Calu3 (cell line): Measurements from ENCODE around the gene SYMPK. TPM values are rescaled to one million over a fixed set of nuclear protein-coding genes. Genes with fewer than 3 reads are reported as not detected.
"Not testable (repeated sequence)": the region's sequence is repeated elsewhere in the genome, so short reads cannot be mapped to it uniquely, and the experiment has no call there.

Source experiments
- BruUV-seq: library from RNA; stranded (reverse); fragments of 400-500 nt; replicated peaks from 2 replicates; lab custom pipeline; 2021; lab: Mats Ljungman, UMichigan
- CTCF ChIA-PET: fragments of 300-600 bp; sonication (Branson Sonifier 250); formaldehyde crosslinking; loops from one replicate; lab custom pipeline; 2022; ENCODE audit warnings: antibody characterized with exemption; lab: Charles Lee
- DNase-seq: peaks from one replicate; pipeline ENCODE4 v3.0.0; 2022
- H3K27ac Mint-ChIP-seq: one replicate; pipeline ENCODE4 v1.8.0; 2022; ENCODE audit warnings: mixed read lengths; ENCODE audit not compliant: unreplicated experiment
- H3K27me3 Mint-ChIP-seq: one replicate; pipeline ENCODE4 v1.8.0; 2022; ENCODE audit warnings: mixed read lengths; ENCODE audit not compliant: unreplicated experiment
- H3K36me3 Mint-ChIP-seq: one replicate; pipeline ENCODE4 v1.8.0; 2022; ENCODE audit warnings: mild to moderate bottlenecking, moderate library complexity, mixed read lengths; ENCODE audit not compliant: insufficient read depth, unreplicated experiment
- H3K4me1 Mint-ChIP-seq: one replicate; pipeline ENCODE4 v1.8.0; 2022; ENCODE audit warnings: mild to moderate bottlenecking, low read depth, mixed read lengths; ENCODE audit not compliant: unreplicated experiment
- H3K4me3 Mint-ChIP-seq: one replicate; pipeline ENCODE4 v1.8.0; 2022; ENCODE audit warnings: mild to moderate bottlenecking, low read depth, moderate library complexity, mixed read lengths; ENCODE audit not compliant: unreplicated experiment
- H3K9me3 Mint-ChIP-seq: one replicate; pipeline ENCODE4 v1.8.0; 2022; ENCODE audit warnings: low read depth, mixed read lengths; ENCODE audit not compliant: unreplicated experiment
- intact Hi-C: fragments of 100-400 bp; cut with micrococcal nuclease; formaldehyde crosslinking; loops from one replicate; pipeline ENCODE4 v1.10.0; 2022; ENCODE audit not compliant: unreplicated experiment
- total RNA-seq: library from RNA; stranded (reverse); gene quantifications from 2 replicates; pipeline ENCODE4 v1.2.3, GENCODE V29; 2022
- TF ChIP-seq, protein P1 (sequence below): fragments of 200-600 bp; IDR thresholded peaks from one replicate; pipeline ENCODE4 v1.8.0; 2022; ENCODE audit warnings: antibody characterized with exemption; ENCODE audit not compliant: unreplicated experiment

Gene SYMPK
- total RNA-seq, 1 experiment from 2014 or later: 130 TPM

DNA sequence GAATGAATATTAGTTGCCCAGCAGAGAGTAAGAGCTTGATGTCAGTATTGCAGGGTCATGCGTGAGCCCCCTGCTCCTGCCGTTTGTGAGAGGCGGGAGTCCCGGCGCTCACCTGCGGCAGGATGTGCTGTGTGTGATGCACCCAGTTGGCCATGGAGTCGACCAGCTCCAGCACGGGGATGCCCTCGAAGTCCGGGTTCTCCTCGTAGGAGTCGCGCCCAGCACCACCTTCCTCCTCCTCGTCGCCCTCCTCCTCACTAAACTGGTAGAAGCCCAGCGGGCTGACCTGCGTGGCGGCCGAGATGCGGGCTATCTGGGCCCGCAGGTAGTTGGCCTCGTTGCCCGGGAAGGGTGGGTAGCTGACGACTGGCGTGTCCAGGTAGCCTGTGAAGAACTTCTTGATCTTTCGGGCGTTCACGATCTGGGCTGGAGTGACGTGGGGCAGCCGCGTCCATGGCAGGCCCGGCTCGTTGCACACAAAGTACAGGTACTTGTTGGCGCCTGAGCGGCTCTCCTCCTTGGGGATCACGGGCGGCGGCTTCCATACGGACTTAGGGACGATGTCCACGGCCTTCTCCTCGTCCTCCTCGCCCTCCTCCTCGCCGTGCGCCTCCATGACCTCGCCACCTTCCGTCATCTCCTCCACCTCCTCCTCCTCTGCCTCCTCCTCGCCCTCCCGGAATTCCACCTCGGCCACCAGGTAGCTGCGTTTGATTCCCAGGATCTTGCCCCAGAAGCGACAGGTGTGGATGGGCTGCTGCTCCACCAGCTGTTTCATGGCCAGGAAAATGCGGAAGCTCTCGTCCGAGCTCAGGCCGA, 58.6 kb downstream of the SYMPK start:
- no peaks in the 10 kb centered on the region for H3K9me3 Mint-ChIP-seq
- no peaks in the 10 kb centered on the region for H3K36me3 Mint-ChIP-seq
- intact Hi-C loops: no loop called here
- BruUV-seq: no TSS peak
- DNase-seq: no peak
- H3K4me1 Mint-ChIP-seq: peaks cover 3% of the 10 kb centered on the region
- no peak overlapping the region for H3K27ac Mint-ChIP-seq
- CTCF ChIA-PET: interaction anchor here (0.9 to 1.6 kb wide), 3 partner anchors 12 to 60 kb away, joined by 3 to 5 read pairs (median 4); partner anchors contain the start of genes DMWD and FOXA3
- peaks cover 16% of the 10 kb centered on the region for H3K27me3 Mint-ChIP-seq
- H3K4me3 Mint-ChIP-seq: no peak overlapping the region
- TF ChIP-seq, protein P1, sequence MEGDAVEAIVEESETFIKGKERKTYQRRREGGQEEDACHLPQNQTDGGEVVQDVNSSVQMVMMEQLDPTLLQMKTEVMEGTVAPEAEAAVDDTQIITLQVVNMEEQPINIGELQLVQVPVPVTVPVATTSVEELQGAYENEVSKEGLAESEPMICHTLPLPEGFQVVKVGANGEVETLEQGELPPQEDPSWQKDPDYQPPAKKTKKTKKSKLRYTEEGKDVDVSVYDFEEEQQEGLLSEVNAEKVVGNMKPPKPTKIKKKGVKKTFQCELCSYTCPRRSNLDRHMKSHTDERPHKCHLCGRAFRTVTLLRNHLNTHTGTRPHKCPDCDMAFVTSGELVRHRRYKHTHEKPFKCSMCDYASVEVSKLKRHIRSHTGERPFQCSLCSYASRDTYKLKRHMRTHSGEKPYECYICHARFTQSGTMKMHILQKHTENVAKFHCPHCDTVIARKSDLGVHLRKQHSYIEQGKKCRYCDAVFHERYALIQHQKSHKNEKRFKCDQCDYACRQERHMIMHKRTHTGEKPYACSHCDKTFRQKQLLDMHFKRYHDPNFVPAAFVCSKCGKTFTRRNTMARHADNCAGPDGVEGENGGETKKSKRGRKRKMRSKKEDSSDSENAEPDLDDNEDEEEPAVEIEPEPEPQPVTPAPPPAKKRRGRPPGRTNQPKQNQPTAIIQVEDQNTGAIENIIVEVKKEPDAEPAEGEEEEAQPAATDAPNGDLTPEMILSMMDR: no peak

DNA sequence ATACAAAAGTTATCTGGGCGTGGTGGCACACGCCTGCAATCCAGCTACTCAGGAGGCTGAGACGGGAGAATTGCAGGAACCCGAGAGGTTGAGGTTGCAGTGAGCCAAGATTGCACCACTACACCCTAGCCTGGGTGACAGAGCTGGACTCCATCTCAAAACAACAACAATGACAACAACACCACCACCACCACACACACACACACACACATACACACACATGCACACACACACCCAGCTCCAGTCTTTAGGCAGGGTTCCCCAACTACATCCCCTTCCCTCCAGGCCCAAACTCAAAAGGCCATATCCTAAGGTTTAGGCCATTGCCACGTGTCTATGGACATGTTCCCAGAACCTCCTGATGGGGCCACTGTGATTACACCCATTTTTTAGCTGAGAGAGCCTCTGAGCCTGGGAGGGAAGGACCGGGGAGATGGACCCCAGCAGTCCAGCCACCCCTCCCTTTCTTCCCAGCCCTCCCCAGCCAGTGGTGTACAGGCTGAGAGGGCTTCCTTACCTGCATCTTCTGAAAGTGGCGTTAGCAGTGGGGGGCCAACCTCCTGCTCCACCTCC, 61.3 kb downstream of the SYMPK start:
- Mint-ChIP-seq H3K9me3 (no peaks in the 10 kb centered on the region), H3K4me3 (no peak overlapping the region), H3K4me1 (peaks cover 8% of the 10 kb centered on the region), H3K36me3 (no peaks in the 10 kb centered on the region), H3K27me3 (peaks cover 16% of the 10 kb centered on the region), H3K27ac (no peak overlapping the region)
- CTCF ChIA-PET: interaction anchor here (0.6 to 1.7 kb wide), 2 partner anchors 15 to 1186 kb away, joined by 4 to 9 read pairs; no protein-coding TSS in a partner anchor
- intact Hi-C loops: no loop called here
- DNase-seq: no peak
- TF ChIP-seq, protein P1: no peak
- BruUV-seq: no TSS peak

GRCh38 chr19:45800070-45800553, 62.8 kb downstream of the SYMPK start:
- CTCF ChIA-PET: interaction anchor here (1.2 to 2.2 kb wide), 4 partner anchors 17 to 108 kb away, joined by 4 to 43 read pairs (median 11); partner anchors contain the start of genes QPCTL, SIX5 and SNRPD2
- BruUV-seq: no TSS peak
- Mint-ChIP-seq H3K36me3 (no peaks in the 10 kb centered on the region), H3K4me3 (no peak overlapping the region), H3K27ac (no peak overlapping the region), H3K4me1 (peaks cover 8% of the 10 kb centered on the region), H3K9me3 (no peaks in the 10 kb centered on the region), H3K27me3 (peaks cover 12% of the 10 kb centered on the region)
- TF ChIP-seq, protein P1: no peak
- no peak for DNase-seq
- intact Hi-C loops: no loop called here

GRCh38 chr19:45799541-45799940, 63.4 kb downstream of the SYMPK start:
- not testable (repeated sequence) for H3K9me3 Mint-ChIP-seq, H3K27ac Mint-ChIP-seq, BruUV-seq, H3K4me1 Mint-ChIP-seq, DNase-seq, H3K4me3 Mint-ChIP-seq, H3K36me3 Mint-ChIP-seq
- intact Hi-C loops: loop anchor here (2.0 kb wide), 1 partner anchor 31 kb away; the partner anchor contains the start of gene SIX5
- CTCF ChIA-PET: interaction anchor here (0.6 to 2.2 kb wide), 9 partner anchors 17 to 455 kb away, joined by 3 to 43 read pairs (median 3); partner anchors contain the start of genes DMPK, QPCTL, SIX5 and SNRPD2
- H3K27me3 Mint-ChIP-seq: peaks cover 18% of the 10 kb centered on the region
